ENCODE data around the gene LRMDA. TPM values are rescaled to one million over a fixed set of nuclear protein-coding genes. Genes with fewer than 3 reads are reported as not detected.

LRMDA gene
- total and polyA plus RNA-seq, 2 of the 4 experiments (the other 2 are of a cell fraction), result 0.07 TPM; not detected in 1

DNA sequence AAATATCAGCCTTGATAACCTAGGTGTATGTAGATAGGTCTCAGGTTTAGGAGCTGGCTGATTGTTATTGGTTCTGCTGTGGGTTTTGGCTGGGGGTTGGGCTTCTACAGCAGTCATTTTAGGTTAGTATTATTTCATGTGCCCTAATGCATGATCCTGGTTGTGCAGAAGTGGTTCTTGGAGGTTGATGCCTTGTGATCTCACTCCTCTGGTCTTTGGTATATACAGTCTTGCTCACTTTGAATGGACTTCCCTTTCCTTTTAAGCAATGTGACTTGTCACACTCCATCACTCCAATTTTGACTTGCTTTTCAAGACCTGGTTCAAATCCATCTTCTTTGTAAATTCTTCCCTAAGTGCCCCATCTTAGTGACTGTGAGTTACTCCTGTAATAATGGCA lies 188.9 kb downstream of the LRMDA start:
- H2AK9ac ChIP-seq (replicated peaks; ENCODE audit: low read depth, low read length, poor library complexity), result no peak overlapping the region
- H3K9me1 ChIP-seq (ENCODE audit: insufficient read depth, low read length), result no peaks in the 10 kb centered on the region
- H3K36me3 ChIP-seq (ENCODE audit: control insufficient read depth, insufficient read depth, low read length), result no peaks in the 10 kb centered on the region
- in situ Hi-C loops (cut with MboI; ENCODE audit: low sequenced_read_pairs) (no loop called here), dilution Hi-C loops (cut with HindIII; ENCODE audit: low sequenced_read_pairs, unreplicated experiment) (no loop called here), intact Hi-C loops (cut with micrococcal nuclease) (no loop called here)
- ATAC-seq (ENCODE audit: low read depth), result no peak
- no peaks in the 10 kb centered on the region for H3K9me3 ChIP-seq (ENCODE audit: control insufficient read depth, insufficient read depth, low read length)
- H2BK5ac ChIP-seq (ENCODE audit: low read depth, low read length, poor library complexity, severe bottlenecking), result no peak overlapping the region
- H2AK5ac ChIP-seq (ENCODE audit: low read depth, low read length), result no peak overlapping the region
- H3K18ac ChIP-seq (ENCODE audit: low read depth, low read length), result no peak overlapping the region
- H3K4me2 ChIP-seq (ENCODE audit: low read depth, low read length), result no peak overlapping the region
- no peak overlapping the region for H2BK20ac ChIP-seq (ENCODE audit: low read depth, low read length)
- TF ChIP-seq RAD21 (IDR thresholded peaks at IDR 0.05; ENCODE audit: low read length), result no peak
- TF ChIP-seq MAFK (IDR thresholded peaks at IDR 0.05; ENCODE audit: low read depth, low read length), result no peak
- TF ChIP-seq NFE2L2 (IDR thresholded peaks at IDR 0.05; ENCODE audit: low read depth, low read length), result no peak
- TF ChIP-seq MAZ (IDR thresholded peaks at IDR 0.05; ENCODE audit: borderline replicate concordance, low read depth, low read length), result no peak
- TF ChIP-seq FOS (IDR thresholded peaks at IDR 0.05; ENCODE audit: low read depth, low read length), result no peak
- TF ChIP-seq, protein P1, sequence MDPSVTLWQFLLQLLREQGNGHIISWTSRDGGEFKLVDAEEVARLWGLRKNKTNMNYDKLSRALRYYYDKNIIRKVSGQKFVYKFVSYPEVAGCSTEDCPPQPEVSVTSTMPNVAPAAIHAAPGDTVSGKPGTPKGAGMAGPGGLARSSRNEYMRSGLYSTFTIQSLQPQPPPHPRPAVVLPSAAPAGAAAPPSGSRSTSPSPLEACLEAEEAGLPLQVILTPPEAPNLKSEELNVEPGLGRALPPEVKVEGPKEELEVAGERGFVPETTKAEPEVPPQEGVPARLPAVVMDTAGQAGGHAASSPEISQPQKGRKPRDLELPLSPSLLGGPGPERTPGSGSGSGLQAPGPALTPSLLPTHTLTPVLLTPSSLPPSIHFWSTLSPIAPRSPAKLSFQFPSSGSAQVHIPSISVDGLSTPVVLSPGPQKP (IDR thresholded peaks at IDR 0.05; ENCODE audit: borderline replicate concordance, low read depth, low read length), result no peak
- no peak for TF ChIP-seq CHD1 (IDR thresholded peaks at IDR 0.05; ENCODE audit: low read depth, low read length)
- no peak for TF ChIP-seq BHLHE40 (IDR thresholded peaks at IDR 0.05; ENCODE audit: low read depth, low read length)
- no peak for TF ChIP-seq SMC3 (IDR thresholded peaks at IDR 0.05; ENCODE audit: low read depth, low read length)
- no peak for TF ChIP-seq CEBPB (IDR thresholded peaks at IDR 0.05; ENCODE audit: low read depth, low read length)
- no peak for TF ChIP-seq MXI1 (IDR thresholded peaks at IDR 0.05; ENCODE audit: borderline replicate concordance, low read depth, low read length)
- no peak for TF ChIP-seq RFX5 (IDR thresholded peaks at IDR 0.05; ENCODE audit: low read depth, low read length)
- TF ChIP-seq, protein P2, sequence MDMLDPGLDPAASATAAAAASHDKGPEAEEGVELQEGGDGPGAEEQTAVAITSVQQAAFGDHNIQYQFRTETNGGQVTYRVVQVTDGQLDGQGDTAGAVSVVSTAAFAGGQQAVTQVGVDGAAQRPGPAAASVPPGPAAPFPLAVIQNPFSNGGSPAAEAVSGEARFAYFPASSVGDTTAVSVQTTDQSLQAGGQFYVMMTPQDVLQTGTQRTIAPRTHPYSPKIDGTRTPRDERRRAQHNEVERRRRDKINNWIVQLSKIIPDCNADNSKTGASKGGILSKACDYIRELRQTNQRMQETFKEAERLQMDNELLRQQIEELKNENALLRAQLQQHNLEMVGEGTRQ (IDR thresholded peaks at IDR 0.05; ENCODE audit: low read depth, low read length), result no peak
- TF ChIP-seq RCOR1 (IDR thresholded peaks at IDR 0.05; ENCODE audit: insufficient replicate concordance, low read length), result no peak
- TF ChIP-seq, protein P3, sequence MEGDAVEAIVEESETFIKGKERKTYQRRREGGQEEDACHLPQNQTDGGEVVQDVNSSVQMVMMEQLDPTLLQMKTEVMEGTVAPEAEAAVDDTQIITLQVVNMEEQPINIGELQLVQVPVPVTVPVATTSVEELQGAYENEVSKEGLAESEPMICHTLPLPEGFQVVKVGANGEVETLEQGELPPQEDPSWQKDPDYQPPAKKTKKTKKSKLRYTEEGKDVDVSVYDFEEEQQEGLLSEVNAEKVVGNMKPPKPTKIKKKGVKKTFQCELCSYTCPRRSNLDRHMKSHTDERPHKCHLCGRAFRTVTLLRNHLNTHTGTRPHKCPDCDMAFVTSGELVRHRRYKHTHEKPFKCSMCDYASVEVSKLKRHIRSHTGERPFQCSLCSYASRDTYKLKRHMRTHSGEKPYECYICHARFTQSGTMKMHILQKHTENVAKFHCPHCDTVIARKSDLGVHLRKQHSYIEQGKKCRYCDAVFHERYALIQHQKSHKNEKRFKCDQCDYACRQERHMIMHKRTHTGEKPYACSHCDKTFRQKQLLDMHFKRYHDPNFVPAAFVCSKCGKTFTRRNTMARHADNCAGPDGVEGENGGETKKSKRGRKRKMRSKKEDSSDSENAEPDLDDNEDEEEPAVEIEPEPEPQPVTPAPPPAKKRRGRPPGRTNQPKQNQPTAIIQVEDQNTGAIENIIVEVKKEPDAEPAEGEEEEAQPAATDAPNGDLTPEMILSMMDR (conservative IDR thresholded peaks at IDR 0.05; ENCODE audit: low read depth, low read length), result no peak
- TF ChIP-seq POLR2A (IDR thresholded peaks at IDR 0.05; ENCODE audit: low read depth, low read length), result no peak
- no peak overlapping the region for H3K4ac ChIP-seq (ENCODE audit: low read depth, low read length)
- H3K56ac ChIP-seq (ENCODE audit: extremely low read depth, insufficient read depth, low read length), result no peak overlapping the region
- BruUV-seq (replicated peaks), result no TSS peak
- H3K4me3 ChIP-seq (ENCODE audit: insufficient read depth, low read depth, low read length), result no peak overlapping the region
- H3K9ac ChIP-seq (ENCODE audit: low read depth, low read length), result no peak overlapping the region
- H3K27me3 ChIP-seq (ENCODE audit: control insufficient read depth, insufficient read depth, low read length), result peaks cover 2% of the 10 kb centered on the region; the same call in 1 of the 2 replicates
- H4K5ac ChIP-seq (ENCODE audit: low read depth, low read length), result no peak overlapping the region
- H3K27ac ChIP-seq (ENCODE audit: insufficient read depth, low read length), result no peak overlapping the region
- H4K91ac ChIP-seq (ENCODE audit: insufficient read depth, low read depth, low read length), result no peak overlapping the region
- no peak overlapping the region for H2BK120ac ChIP-seq (ENCODE audit: low read depth, low read length)
- no peaks in the 10 kb centered on the region for H3K79me1 ChIP-seq (ENCODE audit: low read depth in 1 of 2, low read length in 2 of 2)
- H2BK15ac ChIP-seq (ENCODE audit: low read depth, low read length), result no peak overlapping the region
- no peak overlapping the region for H3K23ac ChIP-seq (ENCODE audit: low read depth, low read length)
- H4K8ac ChIP-seq (ENCODE audit: low read depth in 2 of 2, low read length in 2 of 2), result no peak overlapping the region
- no peak for DNase-seq
- H2AFZ ChIP-seq (replicated peaks; ENCODE audit: low read length, poor library complexity), result no peak overlapping the region
- no peaks in the 10 kb centered on the region for H4K20me1 ChIP-seq (ENCODE audit: insufficient read depth, low read length)
- no peak overlapping the region for H3K14ac ChIP-seq (replicated peaks; ENCODE audit: low read depth, low read length)
- CTCF ChIA-PET, result no interaction called here
- H3K4me1 ChIP-seq (ENCODE audit: control insufficient read depth, insufficient read depth, low read length), result no peaks in the 10 kb centered on the region
- POLR2A ChIA-PET (ENCODE audit: unreplicated experiment), result no interaction called here

Data from IMR-90 (cell line).